H1 (cell line): Measurements from ENCODE around the gene ANO9. TPM values are rescaled to one million over a fixed set of nuclear protein-coding genes. Genes with fewer than 3 reads are reported as not detected.

ENCODE experiments used
- CTCF ChIA-PET: fragments of 300-600 bp; sonication (Branson Sonifier 250); formaldehyde crosslinking; loops from one replicate; lab custom pipeline; 2021; ENCODE audit not compliant: partially characterized antibody; lab: Charles Lee
- POLR2A ChIA-PET: fragments of 300-600 bp; sonication (Branson Sonifier 250); formaldehyde crosslinking; loops from one replicate; lab custom pipeline; 2021; ENCODE audit warnings: inconsistent platforms; ENCODE audit not compliant: partially characterized antibody; lab: Charles Lee
- DNase-seq, 2 experiments: peaks; one replicate each; pipeline versions ENCODE4 v3.0.0 to v3.0.0-alpha.2; 2010 to 2022; ENCODE audit warnings: low spot score in 2 of 2, low read depth in 1 of 2, mixed read lengths in 1 of 2
- FAIRE-seq: peaks from 2 replicates; lab custom pipeline; 2011; peaks lifted over from hg19 to GRCh38; lab: Jason Lieb, UNC
- H2AFZ ChIP-seq: 2 replicates; pipeline ENCODE4 v1.8.1; 2012; ENCODE audit warnings: low read length, inconsistent platforms
- H2AK5ac ChIP-seq: 2 replicates; pipeline ENCODE4 v1.6.1; 2013; ENCODE audit warnings: low read depth, low read length
- H2BK120ac ChIP-seq: replicated peaks from 2 replicates; pipeline ENCODE3; 2013; ENCODE audit warnings: low read depth, low read length, inconsistent platforms
- H2BK12ac ChIP-seq: 2 replicates; pipeline ENCODE4 v1.6.1; 2013; ENCODE audit warnings: low read depth, low read length
- H2BK15ac ChIP-seq: 2 replicates; pipeline ENCODE4 v1.6.1; 2013; ENCODE audit warnings: low read length
- H2BK20ac ChIP-seq: 2 replicates; pipeline ENCODE4 v1.6.1; 2013; ENCODE audit warnings: low read length
- H2BK5ac ChIP-seq: 2 replicates; pipeline ENCODE4 v1.6.1; 2013; ENCODE audit warnings: low read depth, low read length
- H3K14ac ChIP-seq: 2 replicates; pipeline ENCODE4 v1.6.1; 2013; ENCODE audit warnings: inconsistent platforms; ENCODE audit not compliant: insufficient read length
- H3K18ac ChIP-seq: 2 replicates; pipeline ENCODE4 v1.6.1; 2013; ENCODE audit warnings: low read length; ENCODE audit errors: extremely low read depth
- H3K23ac ChIP-seq: 2 replicates; pipeline ENCODE4 v1.6.1; 2013; ENCODE audit warnings: inconsistent platforms; ENCODE audit not compliant: insufficient read length
- H3K23me2 ChIP-seq: 2 replicates; pipeline ENCODE4 v1.6.1; 2013; ENCODE audit warnings: low read depth, low read length
- H3K27ac ChIP-seq: 2 replicates; pipeline ENCODE4 v1.6.1; 2011; ENCODE audit warnings: low read depth, low read length, inconsistent platforms
- H3K27me3 ChIP-seq, 4 experiments: replicated peaks in 1 of 4; 1 replicate in 1 of 4; 2 replicates in 3 of 4; pipeline versions ENCODE4 v1.6.1 to v1.8.1; 2011 to 2013; ENCODE audit warnings: low read length in 3 of 4, mild to moderate bottlenecking in 3 of 4, inconsistent platforms in 2 of 4, mixed read lengths in 2 of 4, moderate library complexity in 1 of 4; ENCODE audit not compliant: control insufficient read depth in 3 of 4, insufficient read depth in 3 of 4; ENCODE audit errors: extremely low read depth in 1 of 4
- H3K36me3 ChIP-seq, 4 experiments: 2 replicates each; pipeline versions ENCODE4 v1.6.1 to v1.8.1; 2011 to 2013; ENCODE audit warnings: mild to moderate bottlenecking in 4 of 4, low read length in 3 of 4, moderate library complexity in 2 of 4, control low read depth in 1 of 4, inconsistent platforms in 1 of 4; ENCODE audit not compliant: insufficient read depth in 4 of 4, control insufficient read depth in 2 of 4
- H3K4ac ChIP-seq: replicated peaks from 2 replicates; pipeline ENCODE3; 2013; ENCODE audit warnings: low read length, low read depth, mixed read lengths, inconsistent platforms; ENCODE audit not compliant: insufficient read length
- H3K4me1 ChIP-seq, 4 experiments: replicated peaks in 1 of 4; 1 replicate in 1 of 4; 2 replicates in 3 of 4; pipeline versions ENCODE4 v1.6.1 to v1.8.1; 2011 to 2013; ENCODE audit warnings: low read length in 3 of 4, inconsistent platforms in 2 of 4, mixed read lengths in 1 of 4; ENCODE audit not compliant: insufficient read depth in 4 of 4, control insufficient read depth in 3 of 4
- H3K4me2 ChIP-seq, 2 experiments: 2 replicates each; pipeline versions ENCODE4 v1.6.1 to v1.8.1; 2011 to 2013; ENCODE audit warnings: low read depth in 2 of 2, low read length in 2 of 2, control low read depth in 1 of 2, inconsistent platforms in 1 of 2, mild to moderate bottlenecking in 1 of 2; ENCODE audit not compliant: insufficient read depth in 1 of 2
- H3K4me3 ChIP-seq, 4 experiments: fragments of 200-600, 300-600 bp in 1 of 4; sonication (generic), shearing (Covaris generic), sonication (Bioruptor Twin) in 1 of 4; 2 replicates each; pipeline versions ENCODE4 v1.5.1 to v1.8.1; 2011 to 2016; ENCODE audit warnings: low read length in 4 of 4, low read depth in 3 of 4, control low read depth in 2 of 4, inconsistent platforms in 2 of 4, mild to moderate bottlenecking in 2 of 4, mixed read lengths in 1 of 4, moderate library complexity in 1 of 4; ENCODE audit not compliant: insufficient read depth in 2 of 4; ENCODE audit errors: extremely low read depth in 1 of 4
- H3K56ac ChIP-seq: replicated peaks from 2 replicates; pipeline ENCODE3; 2013; ENCODE audit warnings: low read depth, mild to moderate bottlenecking, mixed read lengths, low read length, inconsistent platforms; ENCODE audit not compliant: insufficient read length
- H3K79me1 ChIP-seq: 2 replicates; pipeline ENCODE4 v1.6.1; 2013; ENCODE audit warnings: low read depth, low read length, control low read depth
- H3K79me2 ChIP-seq, 2 experiments: 2 replicates each; pipeline versions ENCODE4 v1.6.1 to v1.8.1; 2012 to 2013; ENCODE audit warnings: low read length in 2 of 2, mild to moderate bottlenecking in 2 of 2, inconsistent platforms in 1 of 2; ENCODE audit not compliant: insufficient read depth in 2 of 2, control insufficient read depth in 1 of 2
- H3K9ac ChIP-seq, 4 experiments: replicated peaks in 1 of 4; 1 replicate in 1 of 4; 2 replicates in 3 of 4; pipeline versions ENCODE4 v1.6.1 to v1.8.1; 2011 to 2013; ENCODE audit warnings: low read depth in 3 of 4, low read length in 3 of 4, control low read depth in 2 of 4, mild to moderate bottlenecking in 2 of 4, moderate library complexity in 2 of 4, inconsistent platforms in 1 of 4; ENCODE audit errors: extremely low read depth in 1 of 4
- H3K9me3 ChIP-seq, 2 experiments: 2 replicates each; pipeline versions ENCODE4 v1.6.1 to v1.8.1; 2012 to 2013; ENCODE audit warnings: mild to moderate bottlenecking in 2 of 2, moderate library complexity in 2 of 2, control low read depth in 1 of 2, inconsistent platforms in 1 of 2, low read depth in 1 of 2, low read length in 1 of 2, mixed read lengths in 1 of 2; ENCODE audit not compliant: insufficient read depth in 2 of 2
- H4K20me1 ChIP-seq, 2 experiments: replicated peaks in 1 of 2; 2 replicates each; pipeline versions ENCODE3 to v1.8.1; 2011 to 2013; ENCODE audit warnings: inconsistent platforms in 2 of 2, low read length in 2 of 2, mild to moderate bottlenecking in 1 of 2; ENCODE audit not compliant: insufficient read depth in 2 of 2, control insufficient read depth in 1 of 2
- H4K5ac ChIP-seq: 2 replicates; pipeline ENCODE4 v1.6.1; 2013; ENCODE audit warnings: low read length, low read depth, mixed read lengths, inconsistent platforms; ENCODE audit not compliant: insufficient read length
- H4K8ac ChIP-seq: 2 replicates; pipeline ENCODE4 v1.8.0; 2013; ENCODE audit warnings: mild to moderate bottlenecking, moderate library complexity, low read length, inconsistent platforms; ENCODE audit not compliant: insufficient read depth; ENCODE audit errors: extremely low read depth
- H4K91ac ChIP-seq: replicated peaks from 2 replicates; pipeline ENCODE3; 2013; ENCODE audit warnings: low read length, mixed read lengths, inconsistent platforms; ENCODE audit not compliant: insufficient read length
- POLR2AphosphoS5 ChIP-seq: IDR thresholded peaks from 2 replicates; pipeline ENCODE4 v1.6.1; 2011; ENCODE audit warnings: low read depth, low read length
- RBBP5 ChIP-seq: IDR thresholded peaks from 2 replicates; pipeline ENCODE4 v1.7.1; 2012; ENCODE audit warnings: low read depth, mild to moderate bottlenecking, inconsistent platforms, low read length, moderate library complexity, borderline replicate concordance
- TAF1 ChIP-seq: IDR thresholded peaks from 2 replicates; pipeline ENCODE4 v1.6.1; 2011; ENCODE audit warnings: mild to moderate bottlenecking, low read depth, low read length
- WGBS, 2 experiments: shearing (Covaris generic) in 1 of 2; methylation state at CpG; one replicate each; pipeline versions ENCODE4 v1.1.6 to v1.1.7; 2013 to 2015; ENCODE audit warnings: low lambda C conversion rate in 2 of 2, mixed read lengths in 2 of 2, inconsistent platforms in 1 of 2, low coverage in 1 of 2, missing lambda C conversion rate in 1 of 2; ENCODE audit not compliant: insufficient replicate concordance in 2 of 2, insufficient coverage in 1 of 2, insufficient read length in 1 of 2; ENCODE audit errors: extremely low coverage in 1 of 2, missing lambda C conversion rate in 1 of 2; 5-methylcytosine and 5-hydroxymethylcytosine counted together
- polyA plus RNA-seq, 7 experiments: library from polyadenylated mRNA; depleted of rRNA in 3 of 7; stranded (reverse) in 5 of 7; unstranded in 2 of 7; fragments of >200 nt in 5 of 7; fragments of 200-250 nt in 2 of 7; gene quantifications; 1 replicate in 5 of 7; 2 replicates in 1 of 7; 4 replicates in 1 of 7; pipeline versions ENCODE4 v1.2.1 to v1.2.3, GENCODE V29; 2011 to 2013; ENCODE audit warnings: missing spikeins in 2 of 7, mixed read lengths in 2 of 7
- total RNA-seq: library from RNA; stranded (reverse); fragmentation: NEBNext Ultra II Directional; extraction: Animal tissue kit (Norgen Biotek cat#: 25700); gene quantifications from 2 replicates; pipeline ENCODE4 v1.2.1, GENCODE V29; 2021
- TF ChIP-seq, protein P1 (sequence below): IDR thresholded peaks from 2 replicates; pipeline ENCODE4 v1.6.1; 2012; ENCODE audit warnings: inconsistent platforms

Gene ANO9
- total and polyA plus RNA-seq, 2 of the 8 experiments (the other 6 are each of a cell fraction or from before 2014, with no cell fraction given) = 20.0 to 20.7 TPM

GRCh38 chr11:369336-370018 is 72.3 kb downstream of the ANO9 start, which contains the start of gene B4GALNT4:
TSS of gene B4GALNT4 (plus strand) at chr11:369499. CDS start at chr11:369804, 305 bp downstream.
- Histone ChIP-seq H2BK12ac (peak within 1 kb of the TSS; percentile 96; the same call in 1 of the 2 replicates), H3K36me3 (peaks cover 11 to 21% (median 15%) of the 10 kb centered on the region in 4 experiments; a peak in 7 of 8 replicates), H4K8ac (peak within 1 kb of the TSS; percentile 83), H3K79me2 (peaks cover 0 to 15% of the 10 kb centered on the region in 2 experiments; a peak in 1 of 4 replicates), H3K4me2 (peak within 1 kb of the TSS; percentile 79 to 85), H3K14ac (no peak within 1 kb of the TSS), H4K5ac (peak within 1 kb of the TSS; percentile 56), H3K27ac (peak within 1 kb of the TSS; percentile 45), H2AFZ (no peak within 1 kb of the TSS), H3K4me3 (peak within 1 kb of the TSS; percentile 70 to 78 (median 74)), H3K9me3 (no peaks in the 10 kb centered on the region), H3K79me1 (peaks cover 7% of the 10 kb centered on the region), H4K91ac (peak within 1 kb of the TSS; percentile 87), H3K18ac (peak within 1 kb of the TSS; percentile 87), H3K4ac (peak within 1 kb of the TSS; percentile 78), H3K23ac (no peak within 1 kb of the TSS), H3K9ac (peak within 1 kb of the TSS; percentile 58 to 82 (median 64)), H2AK5ac (0 out of 2 replicates have a peak within 1 kb of the TSS, but pooled peaks have one; percentile 57), H2BK120ac (peak within 1 kb of the TSS; percentile 6), H3K27me3 (peaks cover 0 to under 1% (median under 1%) of the 10 kb centered on the region in 4 experiments; a peak in 1 of 7 replicates), H3K23me2 (peaks cover 3% of the 10 kb centered on the region; the same call in 1 of the 2 replicates), H3K4me1 (peaks cover 0 to 10% (median 6%) of the 10 kb centered on the region in 4 experiments; a peak in 6 of 7 replicates), H4K20me1 (peaks cover 0 to 2% of the 10 kb centered on the region in 2 experiments), H2BK5ac (peak within 1 kb of the TSS; percentile 52; the same call in 1 of the 2 replicates), H3K56ac (no peak within 1 kb of the TSS), H2BK20ac (no peak within 1 kb of the TSS), H2BK15ac (peak within 1 kb of the TSS; percentile 95; the same call in 1 of the 2 replicates)
- 2% methylated on average over 10 of the region's 118 CpGs; no CpG with 5 or more reads in 1 of the 2 experiments for WGBS, 2 experiments
- ChIA-PET CTCF (interaction anchor here (0.6 to 13.4 kb wide), 6 partner anchors 42 to 160 kb away, joined by 3 to 212 read pairs (median 4); partner anchors contain the start of gene PTDSS2), POLR2A (interaction anchor here (0.9 to 3.4 kb wide), 19 partner anchors 11 to 165 kb away, joined by 3 to 19 read pairs (median 5); partner anchors contain the start of gene PTDSS2)
- TF ChIP-seq, protein P1, sequence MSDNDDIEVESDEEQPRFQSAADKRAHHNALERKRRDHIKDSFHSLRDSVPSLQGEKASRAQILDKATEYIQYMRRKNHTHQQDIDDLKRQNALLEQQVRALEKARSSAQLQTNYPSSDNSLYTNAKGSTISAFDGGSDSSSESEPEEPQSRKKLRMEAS = peak; percentile 81
- TF ChIP-seq POLR2AphosphoS5 = peak; percentile 78
- 0 out of 2 replicates have a peak, but pooled peaks have one; percentile 35 for TF ChIP-seq TAF1
- TF ChIP-seq RBBP5 = no peak
- DNase-seq (no peak), FAIRE-seq (no peak)
